ENCODE measurements around the gene CDH7.

DNA sequence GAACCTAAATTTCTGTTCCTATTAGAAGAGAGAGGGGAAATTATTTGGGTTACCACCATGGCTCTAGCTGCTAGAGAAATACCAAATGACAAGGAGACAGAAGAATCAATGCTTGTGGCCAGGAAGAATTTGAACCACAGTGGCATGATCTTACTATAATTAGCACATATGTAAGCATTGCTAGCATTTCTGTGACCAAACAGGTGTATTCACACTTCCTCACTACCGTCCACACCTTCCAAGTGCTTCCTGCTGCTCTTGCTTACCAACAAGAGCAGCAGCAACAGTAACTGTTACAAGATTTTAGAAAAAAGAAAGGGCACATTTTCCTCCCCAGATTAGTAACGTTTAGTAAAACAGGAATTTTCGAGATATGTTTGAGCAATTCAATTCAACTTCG is 60.5 kb downstream of the CDH7 start:
- TF ChIP-seq, protein P1, sequence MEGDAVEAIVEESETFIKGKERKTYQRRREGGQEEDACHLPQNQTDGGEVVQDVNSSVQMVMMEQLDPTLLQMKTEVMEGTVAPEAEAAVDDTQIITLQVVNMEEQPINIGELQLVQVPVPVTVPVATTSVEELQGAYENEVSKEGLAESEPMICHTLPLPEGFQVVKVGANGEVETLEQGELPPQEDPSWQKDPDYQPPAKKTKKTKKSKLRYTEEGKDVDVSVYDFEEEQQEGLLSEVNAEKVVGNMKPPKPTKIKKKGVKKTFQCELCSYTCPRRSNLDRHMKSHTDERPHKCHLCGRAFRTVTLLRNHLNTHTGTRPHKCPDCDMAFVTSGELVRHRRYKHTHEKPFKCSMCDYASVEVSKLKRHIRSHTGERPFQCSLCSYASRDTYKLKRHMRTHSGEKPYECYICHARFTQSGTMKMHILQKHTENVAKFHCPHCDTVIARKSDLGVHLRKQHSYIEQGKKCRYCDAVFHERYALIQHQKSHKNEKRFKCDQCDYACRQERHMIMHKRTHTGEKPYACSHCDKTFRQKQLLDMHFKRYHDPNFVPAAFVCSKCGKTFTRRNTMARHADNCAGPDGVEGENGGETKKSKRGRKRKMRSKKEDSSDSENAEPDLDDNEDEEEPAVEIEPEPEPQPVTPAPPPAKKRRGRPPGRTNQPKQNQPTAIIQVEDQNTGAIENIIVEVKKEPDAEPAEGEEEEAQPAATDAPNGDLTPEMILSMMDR (IDR thresholded peaks at IDR 0.05) = no peak
- no peak for TF ChIP-seq POLR2A (IDR thresholded peaks at IDR 0.05)

Measured in esophagus squamous epithelium (tissue), 4 donors.